Skeletal muscle tissue (tissue), 4 donors: ENCODE data around the gene CPA1. TPM values are rescaled to one million over a fixed set of nuclear protein-coding genes. Genes with fewer than 3 reads are reported as not detected.
A peak's percentile ranks its signal among the peaks of the same experiment; 100 is the strongest.

Source experiments
- H3K27ac ChIP-seq: one replicate; pipeline ENCODE4 v1.7.0; 2013; ENCODE audit warnings: mild to moderate bottlenecking, low read depth, low read length, inconsistent platforms
- H3K27me3 ChIP-seq, 3 donors: one replicate each; pipeline ENCODE4 v1.7.0; 2013; ENCODE audit warnings: low read length in 3 of 3; ENCODE audit not compliant: control insufficient read depth in 3 of 3, insufficient read depth in 3 of 3
- H3K36me3 ChIP-seq, 3 donors: one replicate each; pipeline ENCODE4 v1.7.0; 2013; ENCODE audit warnings: low read length in 3 of 3; ENCODE audit not compliant: control insufficient read depth in 3 of 3, insufficient read depth in 3 of 3
- H3K4me1 ChIP-seq, 3 donors: one replicate each; pipeline ENCODE4 v1.7.0; 2013; ENCODE audit warnings: low read length in 3 of 3, mild to moderate bottlenecking in 3 of 3; ENCODE audit not compliant: control insufficient read depth in 3 of 3, insufficient read depth in 3 of 3
- H3K4me3 ChIP-seq, 3 donors: one replicate each; pipeline ENCODE4 v1.7.0; 2013; ENCODE audit warnings: low read length in 3 of 3
- H3K9ac ChIP-seq, 3 donors: one replicate each; pipeline ENCODE4 v1.7.0; 2013; ENCODE audit warnings: low read length in 3 of 3, mild to moderate bottlenecking in 3 of 3, moderate library complexity in 2 of 3, low read depth in 1 of 3
- H3K9me3 ChIP-seq, 3 donors: one replicate each; pipeline ENCODE4 v1.7.0; 2013; ENCODE audit warnings: low read length in 3 of 3; ENCODE audit not compliant: control insufficient read depth in 3 of 3
- total RNA-seq: library from RNA; depleted of rRNA; stranded (reverse); fragments of >200 nt; gene quantifications from one replicate; pipeline ENCODE4 v1.2.3, GENCODE V29; 2014
- donor health status: Osteomylitis.

CPA1 gene
- total RNA-seq: 2.6 TPM

DNA sequence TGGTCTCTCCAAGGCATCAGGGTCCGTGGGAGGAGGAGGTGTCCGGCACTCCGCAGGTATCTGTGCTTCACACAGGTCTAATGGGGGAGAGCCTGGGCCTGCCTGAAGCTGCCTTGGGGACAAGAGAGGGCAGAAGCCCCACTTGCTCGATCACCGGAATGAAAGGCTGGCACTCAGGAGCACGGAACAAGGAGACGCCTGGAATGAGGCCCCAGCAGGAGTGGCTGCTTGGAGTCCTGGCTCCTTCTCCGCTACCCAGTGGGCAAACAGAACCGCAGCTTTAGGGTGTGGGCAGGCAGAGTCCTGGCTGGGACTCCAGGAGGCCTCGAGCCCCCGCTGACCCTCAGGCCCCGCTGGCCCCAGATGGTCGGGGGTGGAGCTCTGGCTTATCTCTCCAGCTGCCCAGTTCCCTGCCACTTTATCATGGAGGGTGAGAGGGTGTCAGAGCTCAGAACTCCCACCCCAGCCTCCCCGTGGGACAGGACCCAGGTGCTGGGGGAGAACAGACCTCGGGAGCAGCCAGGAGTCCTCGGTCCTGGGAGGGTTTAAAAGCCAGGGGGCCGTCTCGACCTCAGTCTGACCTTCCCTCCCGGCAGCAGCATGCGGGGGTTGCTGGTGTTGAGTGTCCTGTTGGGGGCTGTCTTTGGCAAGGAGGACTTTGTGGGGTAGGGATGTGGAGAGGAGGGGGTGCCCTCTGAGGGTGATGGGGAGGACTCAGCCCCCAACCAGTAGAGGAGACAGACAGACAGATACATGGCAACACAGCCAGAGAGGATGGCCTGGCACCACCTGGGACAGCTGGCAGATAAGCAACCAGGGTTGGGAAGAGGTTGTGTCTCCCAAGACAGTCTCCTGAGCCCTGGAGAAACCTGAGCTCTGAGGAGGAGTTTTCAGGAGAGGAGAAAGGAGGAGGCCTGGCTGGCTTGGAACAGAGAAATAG is at the start of gene CPA1:
CPA1 (plus strand) TSS at position 574 of the 940 bp plus-strand sequence; CDS start at position 601, 27 bp downstream.
- no peak within 1 kb of the TSS for H3K27ac ChIP-seq

DNA sequence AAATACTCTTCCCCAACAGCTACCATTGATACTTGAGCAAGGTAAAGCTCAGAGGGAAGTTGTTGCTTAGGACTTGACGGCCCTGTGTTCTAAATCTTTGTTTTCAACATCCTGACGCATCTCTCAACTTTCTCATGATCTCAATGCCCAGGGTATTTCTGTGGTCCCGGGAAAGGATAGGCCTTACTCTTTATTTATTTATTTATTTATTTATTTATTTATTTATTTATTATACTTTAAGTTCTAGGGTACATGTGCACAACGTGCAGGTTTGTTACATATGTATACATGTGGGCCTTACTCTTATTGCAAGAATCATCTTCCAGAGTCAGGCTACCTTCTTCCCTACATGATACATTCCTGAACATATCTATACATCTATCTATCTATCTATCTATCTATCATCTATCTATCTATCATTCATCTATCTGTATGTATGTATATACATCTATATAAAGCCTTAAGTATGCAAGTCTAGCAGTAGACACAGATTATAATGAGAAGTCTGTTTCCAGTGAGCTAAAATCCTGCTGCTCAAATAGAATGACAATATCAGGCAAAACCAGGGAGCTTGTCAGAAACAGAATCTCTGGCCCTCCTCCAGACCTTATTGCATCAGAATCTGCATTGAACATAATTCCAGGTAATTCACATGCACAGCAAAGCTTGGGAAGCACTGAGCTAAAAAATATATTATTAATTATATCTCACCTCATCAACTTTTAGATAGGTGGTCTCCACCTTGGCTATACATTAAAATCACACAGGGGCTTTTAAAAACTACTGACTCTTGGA is 47.8 kb upstream of the CPA1 start:
- no peak overlapping the region for H3K27ac ChIP-seq
- no peaks in the 10 kb centered on the region for H3K27me3 ChIP-seq
- no peaks in the 10 kb centered on the region for H3K36me3 ChIP-seq
- H3K9ac ChIP-seq: no peak overlapping the region
- no peaks in the 10 kb centered on the region for H3K4me1 ChIP-seq
- no peak overlapping the region for H3K4me3 ChIP-seq
- H3K9me3 ChIP-seq: no peaks in the 10 kb centered on the region

More for the DNA sequence above, at the start of gene CPA1:
- H3K4me1 ChIP-seq: peaks cover 8 to 10% (median 9%) of the 10 kb centered on the region in 3 donors
- H3K9ac ChIP-seq: peak within 1 kb of the TSS in 1 of 3 donors; percentile 51
- H3K4me3 ChIP-seq: no peak within 1 kb of the TSS
- no peaks in the 10 kb centered on the region for H3K27me3 ChIP-seq
- no peaks in the 10 kb centered on the region for H3K36me3 ChIP-seq
- H3K9me3 ChIP-seq: no peaks in the 10 kb centered on the region

DNA sequence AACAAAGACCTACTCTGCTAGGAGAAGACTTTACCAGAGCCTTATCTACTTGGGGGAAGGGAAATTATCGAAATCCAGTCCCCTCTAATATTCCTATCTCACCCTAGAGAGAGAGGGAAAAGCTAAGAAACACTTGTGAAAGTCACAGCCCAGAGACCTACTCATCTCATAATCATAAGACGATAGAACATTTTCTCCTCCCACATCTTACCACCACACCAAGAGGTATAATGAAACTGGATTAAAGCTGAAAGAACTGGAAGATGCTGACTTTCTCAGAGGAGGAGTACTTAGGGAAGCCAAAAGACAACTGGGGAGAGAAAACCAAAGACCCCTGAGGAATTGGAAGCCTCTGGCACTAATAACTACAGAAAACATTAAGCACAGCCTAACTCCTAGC is 46.5 kb upstream of the CPA1 start:
- Histone ChIP-seq H3K9ac (no peak overlapping the region), H3K36me3 (no peaks in the 10 kb centered on the region), H3K4me3 (no peak overlapping the region), H3K27me3 (no peaks in the 10 kb centered on the region), H3K4me1 (no peaks in the 10 kb centered on the region), H3K9me3 (no peaks in the 10 kb centered on the region), H3K27ac (no peak overlapping the region)

DNA sequence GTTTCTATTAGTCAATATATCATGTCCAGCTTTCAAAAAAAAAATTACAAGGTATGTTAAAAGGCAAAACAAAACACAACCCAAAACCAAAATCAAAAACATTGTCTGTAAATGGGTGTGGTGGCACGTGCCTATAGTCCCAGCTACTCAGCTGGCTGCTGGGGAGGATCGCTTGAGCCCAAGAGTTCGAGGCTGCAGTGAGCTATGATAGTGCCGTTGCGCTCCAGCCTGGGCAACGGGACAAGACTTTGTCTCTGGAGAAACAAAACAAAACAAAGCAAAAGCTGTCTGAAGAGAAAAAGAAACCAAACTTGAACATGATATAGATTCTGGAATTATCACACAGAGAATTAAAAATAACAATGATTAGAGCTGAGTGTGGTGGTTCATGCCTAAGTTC is 46.0 kb upstream of the CPA1 start:
- Histone ChIP-seq H3K27me3 (no peaks in the 10 kb centered on the region), H3K4me3 (no peak overlapping the region), H3K9me3 (no peaks in the 10 kb centered on the region), H3K4me1 (no peaks in the 10 kb centered on the region), H3K36me3 (no peaks in the 10 kb centered on the region), H3K9ac (no peak overlapping the region), H3K27ac (no peak overlapping the region)

DNA sequence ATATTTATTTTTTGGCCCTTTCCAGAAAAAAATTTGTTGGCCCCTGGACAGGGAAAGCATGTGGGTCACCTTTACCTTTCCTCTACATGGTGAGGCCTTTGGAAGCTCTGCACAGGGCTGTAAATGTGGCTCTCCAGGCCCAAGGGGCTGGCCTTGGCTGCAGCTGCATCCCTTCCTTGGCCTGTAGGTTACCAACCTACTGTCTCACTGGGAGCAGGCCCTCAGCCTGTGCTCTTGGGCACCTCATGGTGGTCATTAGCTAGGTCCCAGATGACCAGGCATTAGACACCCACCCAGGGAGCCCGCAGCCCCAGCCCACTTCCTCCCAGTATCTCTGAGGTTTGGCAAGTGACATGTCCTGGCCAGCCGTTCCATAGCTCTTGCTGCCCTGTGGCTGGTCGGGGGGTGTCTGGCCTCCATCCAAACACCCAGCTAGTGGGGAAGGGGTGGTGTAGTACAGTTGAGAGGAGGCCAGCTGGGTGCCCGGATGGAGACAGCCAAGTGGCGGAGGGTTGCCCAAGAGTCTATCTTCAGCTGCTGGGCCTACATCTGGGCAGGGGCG is 42.8 kb upstream of the CPA1 start:
- H3K36me3 ChIP-seq: no peaks in the 10 kb centered on the region
- no peak overlapping the region for H3K27ac ChIP-seq
- no peak overlapping the region for H3K4me3 ChIP-seq

DNA sequence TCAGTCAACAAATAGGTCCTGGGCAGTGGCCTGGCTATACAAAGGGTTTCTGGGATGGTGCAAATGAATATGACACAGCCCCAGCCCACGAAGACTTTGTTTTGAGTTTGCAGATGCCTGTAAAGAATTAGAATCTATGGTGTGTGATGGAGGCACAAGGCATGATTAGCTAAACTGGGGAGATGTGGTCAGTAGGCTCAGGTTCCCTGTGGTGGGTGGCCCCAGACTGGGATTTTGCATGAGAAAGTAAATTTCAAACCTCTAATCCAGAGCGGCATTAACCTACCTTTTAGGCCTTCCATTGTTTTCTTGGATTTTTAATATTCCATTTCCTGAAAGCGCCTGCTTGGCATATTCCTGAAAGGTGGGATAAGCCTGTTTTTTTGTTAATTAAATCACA is 42.1 kb upstream of the CPA1 start:
- H3K4me3 ChIP-seq: no peak overlapping the region

More for the DNA sequence above, 42.8 kb upstream of the CPA1 start:
- no peaks in the 10 kb centered on the region for H3K9me3 ChIP-seq
- no peaks in the 10 kb centered on the region for H3K4me1 ChIP-seq
- H3K27me3 ChIP-seq: no peaks in the 10 kb centered on the region
- no peak overlapping the region for H3K9ac ChIP-seq

DNA sequence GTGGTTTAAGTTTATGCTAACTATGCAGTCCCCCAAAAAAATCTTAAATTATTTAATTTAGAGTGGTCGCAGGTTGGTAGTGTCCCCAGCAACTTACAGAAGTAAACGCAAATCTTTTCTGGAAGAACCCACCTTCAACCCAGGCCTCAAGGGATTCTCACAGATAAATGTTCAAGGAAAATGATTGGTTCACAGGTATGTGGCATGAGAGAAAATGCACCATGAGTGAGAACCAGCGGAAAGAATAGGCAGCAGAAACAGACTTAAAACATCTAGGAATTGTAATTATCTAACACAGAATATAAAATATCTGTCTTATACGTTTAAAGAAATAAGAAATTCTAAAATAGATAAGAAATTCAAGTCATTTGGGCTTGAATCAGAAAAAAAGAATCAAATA is 38.4 kb upstream of the CPA1 start:
- Histone ChIP-seq H3K36me3 (no peaks in the 10 kb centered on the region), H3K9me3 (no peaks in the 10 kb centered on the region), H3K27me3 (no peaks in the 10 kb centered on the region), H3K27ac (no peak overlapping the region), H3K4me3 (no peak overlapping the region), H3K9ac (no peak overlapping the region), H3K4me1 (no peaks in the 10 kb centered on the region)

More for the DNA sequence above, 42.1 kb upstream of the CPA1 start:
- no peaks in the 10 kb centered on the region for H3K36me3 ChIP-seq
- no peaks in the 10 kb centered on the region for H3K27me3 ChIP-seq
- H3K9me3 ChIP-seq: no peaks in the 10 kb centered on the region
- H3K4me1 ChIP-seq: no peaks in the 10 kb centered on the region
- no peak overlapping the region for H3K27ac ChIP-seq
- H3K9ac ChIP-seq: no peak overlapping the region

DNA sequence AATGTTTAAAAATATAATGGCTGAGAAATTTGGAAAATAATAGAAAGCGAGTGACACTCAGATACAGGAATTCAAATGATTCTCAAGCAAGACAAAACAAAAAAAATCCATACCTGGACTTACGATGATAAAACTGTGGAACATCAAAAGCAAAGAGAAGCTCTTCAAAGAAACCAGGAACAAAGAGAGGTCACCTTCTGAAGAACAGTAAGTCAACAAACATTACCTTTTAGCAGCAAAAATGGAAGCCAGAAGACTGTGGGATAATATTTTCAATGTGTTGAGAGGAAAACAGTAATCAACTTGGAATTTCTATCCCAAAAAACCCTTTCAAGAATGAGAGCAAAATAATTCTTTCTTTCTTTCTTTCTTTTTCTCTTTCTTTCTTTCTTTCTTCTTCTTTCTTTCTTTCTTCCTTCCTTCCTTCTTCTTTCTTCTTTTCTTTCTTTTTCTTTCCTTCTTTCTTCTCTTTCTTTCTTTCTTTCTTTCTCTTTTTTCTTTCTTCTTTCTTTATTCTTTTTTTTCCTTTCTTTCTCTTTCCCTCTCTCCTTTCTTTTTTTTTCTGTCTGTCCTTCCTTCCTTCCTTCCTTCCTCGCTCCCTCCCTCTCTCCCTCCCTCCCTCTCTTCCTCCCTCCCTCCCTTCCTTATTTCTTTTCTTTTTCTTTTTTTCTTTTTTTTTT is 37.5 kb upstream of the CPA1 start:
- H3K27ac ChIP-seq: no peak overlapping the region
- no peaks in the 10 kb centered on the region for H3K4me1 ChIP-seq
- H3K9ac ChIP-seq: no peak overlapping the region

DNA sequence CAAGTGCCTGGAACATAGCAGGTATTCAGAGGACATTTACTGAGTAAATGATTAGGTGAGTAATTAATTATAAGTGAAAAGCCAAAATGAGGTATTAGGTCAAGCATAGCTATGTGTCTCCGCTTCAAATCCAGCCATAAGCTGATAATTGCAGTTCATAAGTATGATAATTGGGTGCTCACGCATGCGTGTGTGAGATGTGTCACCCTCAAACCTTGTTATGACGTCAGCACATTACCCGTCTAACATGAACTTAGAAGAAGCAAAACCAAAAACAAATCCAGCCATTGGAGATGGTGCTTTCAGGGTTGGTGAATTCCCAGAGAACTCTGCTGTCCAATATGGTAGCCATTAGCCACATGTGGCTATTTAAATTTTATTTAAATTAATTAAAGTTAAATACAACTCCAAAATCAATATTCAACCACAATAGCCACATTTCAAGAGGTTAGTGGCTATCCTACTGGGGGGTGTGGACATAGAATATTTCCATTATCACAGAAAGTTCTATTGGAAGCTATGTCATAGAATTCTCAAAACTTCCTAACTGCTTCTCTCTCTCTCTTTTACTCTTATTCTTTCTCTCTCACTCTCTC is 35.9 kb upstream of the CPA1 start, which contains the start of gene CPA5:
CPA5 (plus strand) TSS at position 546 of the 596 bp plus-strand sequence. CDS start 1,670 bp downstream, outside the sequence.
- no peaks in the 10 kb centered on the region for H3K27me3 ChIP-seq
- H3K27ac ChIP-seq: no peak within 1 kb of the TSS
- no peaks in the 10 kb centered on the region for H3K9me3 ChIP-seq
- no peaks in the 10 kb centered on the region for H3K36me3 ChIP-seq
- peak within 1 kb of the TSS in 1 of 3 donors; percentile 51 for H3K4me3 ChIP-seq
- no peak within 1 kb of the TSS for H3K9ac ChIP-seq
- H3K4me1 ChIP-seq: no peaks in the 10 kb centered on the region

More for the DNA sequence above, 37.5 kb upstream of the CPA1 start:
- Histone ChIP-seq H3K27me3 (no peaks in the 10 kb centered on the region), H3K4me3 (no peak overlapping the region), H3K9me3 (no peaks in the 10 kb centered on the region), H3K36me3 (no peaks in the 10 kb centered on the region)
